Renal cortex interstitium (tissue), 11 donors: ENCODE data around the gene MAP4K4. TPM values are rescaled to one million over a fixed set of nuclear protein-coding genes. Genes with fewer than 3 reads are reported as not detected.

Experiments used
- DNase-seq, 11 donors: peaks; one replicate each; pipeline ENCODE4 v3.0.0-alpha.2; 2013; ENCODE audit warnings: low read depth in 9 of 11, low spot score in 4 of 11; ENCODE audit errors: extremely low read depth in 1 of 11
- polyA plus RNA-seq, 3 donors: library from polyadenylated mRNA; unstranded; fragments of 120-200 nt; gene quantifications; one replicate each; pipeline ENCODE4 v1.2.1, GENCODE V29; 2013; ENCODE audit not compliant: insufficient read length in 3 of 3

The MAP4K4 gene
- polyA plus RNA-seq, 3 donors = 73.1 to 86.2 (median 80.4) TPM

GRCh38 chr2:101818531-101819451, 121.3 kb downstream of the MAP4K4 start:
- peak in 1 of 11 donors; percentile 28 for DNase-seq

GRCh38 chr2:101820519-101820918, 123.0 kb downstream of the MAP4K4 start:
- DNase-seq = no peak

GRCh38 chr2:101821059-101821805, 123.7 kb downstream of the MAP4K4 start:
- no peak for DNase-seq

DNA sequence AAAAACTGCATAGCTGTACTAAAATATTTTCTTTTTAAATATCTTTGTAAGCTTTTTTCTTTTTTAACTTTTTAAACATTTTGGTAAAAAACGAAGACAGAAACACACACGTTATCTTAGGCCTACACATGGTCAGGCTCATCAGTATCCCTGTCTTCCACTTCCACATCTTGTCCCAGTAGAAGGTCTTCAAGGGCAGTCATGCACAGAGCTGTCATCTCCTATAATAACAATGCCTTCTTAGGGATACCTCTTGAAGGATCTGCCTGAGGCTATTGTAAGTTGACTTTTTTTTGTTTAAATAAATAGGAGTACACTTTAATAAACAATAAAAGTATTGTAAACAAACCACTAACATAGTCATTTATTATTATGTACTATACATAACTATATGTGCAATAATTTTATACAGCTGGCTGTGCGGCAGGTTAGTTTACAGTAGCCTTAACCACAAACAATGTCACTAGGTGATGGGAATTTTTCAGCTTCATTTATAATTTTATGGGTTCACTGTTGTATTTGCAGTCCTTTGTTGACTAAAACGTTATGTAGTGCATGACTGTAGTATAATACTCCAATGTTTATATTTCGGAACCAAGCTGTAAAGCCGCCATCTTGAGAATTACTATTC, 124.4 kb downstream of the MAP4K4 start:
- DNase-seq = no peak

DNA sequence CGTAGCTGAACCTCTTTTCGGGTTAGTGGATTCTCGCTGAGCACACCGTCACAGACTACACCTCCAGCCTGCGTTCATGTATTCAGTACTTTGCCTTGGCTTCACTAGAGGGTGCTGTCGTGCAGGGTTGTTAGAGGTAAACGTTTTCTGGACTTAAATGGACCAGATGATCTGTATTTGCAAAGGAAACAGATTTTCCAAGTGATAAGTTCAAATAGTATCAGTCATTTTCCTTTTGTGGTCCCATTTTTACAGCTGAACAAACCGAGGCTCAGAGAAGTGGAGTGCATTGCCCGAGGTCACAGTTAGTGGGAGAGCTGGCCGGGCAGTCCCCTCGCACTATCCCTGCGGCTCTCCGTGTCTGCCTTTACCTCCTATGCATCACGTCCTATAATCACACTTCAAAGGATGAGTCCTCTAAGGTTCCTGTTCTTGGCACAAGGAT, 125.9 kb downstream of the MAP4K4 start:
- peak in 3 of 11 donors; percentile 16 to 42 (median 41) for DNase-seq

- no peak for DNase-seq
These were observed 126.4 kb downstream of the MAP4K4 start for GRCh38 chr2:101823859-101824258.

DNA sequence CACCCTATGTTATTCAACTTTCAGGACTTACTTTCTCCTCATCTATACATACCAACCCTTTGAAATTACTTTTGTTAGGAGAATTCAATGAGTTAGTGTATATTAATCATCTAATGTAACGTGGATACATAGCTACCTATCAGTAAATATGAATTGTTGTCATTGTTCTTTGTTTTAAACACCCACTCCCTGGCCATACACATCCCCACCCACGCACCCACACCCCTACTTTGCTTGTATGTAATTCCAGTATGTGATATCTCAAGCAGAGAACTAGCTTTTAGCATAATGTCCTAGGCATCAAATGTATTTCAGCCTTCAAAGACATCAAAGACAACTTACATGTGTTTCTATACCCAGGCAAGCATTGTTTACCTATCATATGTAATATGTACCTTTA, 129.2 kb downstream of the MAP4K4 start:
- DNase-seq = no peak

DNA sequence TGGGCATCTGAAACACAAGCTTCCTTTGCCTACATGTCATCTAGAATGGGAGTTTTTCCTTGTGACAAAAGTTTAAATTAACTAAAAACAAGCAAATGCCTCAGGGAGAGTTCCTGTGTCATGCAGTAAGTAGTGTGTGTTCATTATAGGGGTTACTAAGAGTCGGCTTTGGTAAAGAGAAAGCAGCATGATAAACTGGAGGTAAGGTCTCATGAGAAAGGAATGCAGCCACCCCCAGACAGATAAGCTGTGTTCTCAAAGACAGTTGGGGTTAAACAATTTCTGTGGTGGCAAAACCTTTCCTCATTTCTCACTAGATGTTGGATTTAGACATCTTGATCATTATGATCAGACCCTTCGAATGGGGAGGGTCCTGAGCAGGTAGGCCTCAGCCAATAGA, 129.7 kb downstream of the MAP4K4 start:
- no peak for DNase-seq

- no peak for DNase-seq
These were observed 130.8 kb downstream of the MAP4K4 start for GRCh38 chr2:101828257-101828656.

DNA sequence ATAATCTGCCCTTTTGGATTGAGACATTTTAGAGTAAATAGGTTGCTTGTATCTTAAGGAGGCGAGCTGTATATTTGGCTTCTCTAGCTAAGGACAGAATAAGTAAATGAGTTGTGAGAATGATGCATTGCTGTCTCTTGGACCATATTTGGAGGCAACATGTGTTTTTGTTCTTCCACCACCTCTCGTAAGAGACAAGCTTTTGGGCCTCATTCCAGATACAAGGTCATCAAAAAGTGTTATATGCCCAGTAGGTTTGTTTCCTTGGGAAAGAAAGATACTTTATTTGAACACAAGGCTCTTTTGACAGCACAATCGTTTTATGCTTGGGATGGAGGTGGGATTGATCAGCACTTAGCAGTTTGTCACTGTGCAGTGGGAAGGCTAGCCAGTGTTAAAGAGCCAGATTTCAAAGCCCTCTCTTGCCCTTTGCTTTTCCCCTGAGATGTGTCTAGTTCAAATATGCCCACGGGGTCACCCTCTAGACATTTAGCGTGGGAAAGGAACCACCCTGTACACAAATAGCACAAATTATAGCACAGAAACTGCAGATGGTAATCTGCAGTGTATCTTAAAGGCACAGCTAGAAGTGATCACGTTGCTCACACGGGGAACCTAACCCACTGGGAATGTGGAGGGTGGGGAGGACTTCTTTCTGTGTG, 131.3 kb downstream of the MAP4K4 start:
- no peak for DNase-seq

DNA sequence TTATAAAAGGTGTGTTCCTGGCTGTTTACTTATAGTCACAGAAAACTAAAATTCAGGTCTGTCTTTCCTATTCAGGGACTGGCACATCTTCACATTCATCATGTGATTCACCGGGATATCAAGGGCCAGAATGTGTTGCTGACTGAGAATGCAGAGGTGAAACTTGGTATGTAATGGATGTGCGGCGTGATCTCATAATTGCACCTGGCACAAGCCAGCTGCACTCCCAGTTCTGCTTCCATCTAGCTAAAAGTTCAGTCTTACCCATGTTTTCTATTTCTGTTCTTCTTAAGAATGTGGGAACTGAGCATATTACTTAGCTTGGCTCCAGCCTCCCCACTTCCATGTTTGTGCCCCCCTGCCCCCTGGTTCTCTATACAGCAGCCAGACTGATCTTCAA, 131.9 kb downstream of the MAP4K4 start:
- no peak for DNase-seq

GRCh38 chr2:101830146-101830545, 132.6 kb downstream of the MAP4K4 start:
- DNase-seq = no peak

- no peak for DNase-seq
These were observed 133.0 kb downstream of the MAP4K4 start for GRCh38 chr2:101830555-101830954.

- DNase-seq = peak in 10 of 11 donors; percentile 29 to 69 (median 43)
These were observed 133.9 kb downstream of the MAP4K4 start for GRCh38 chr2:101831351-101831865.

DNA sequence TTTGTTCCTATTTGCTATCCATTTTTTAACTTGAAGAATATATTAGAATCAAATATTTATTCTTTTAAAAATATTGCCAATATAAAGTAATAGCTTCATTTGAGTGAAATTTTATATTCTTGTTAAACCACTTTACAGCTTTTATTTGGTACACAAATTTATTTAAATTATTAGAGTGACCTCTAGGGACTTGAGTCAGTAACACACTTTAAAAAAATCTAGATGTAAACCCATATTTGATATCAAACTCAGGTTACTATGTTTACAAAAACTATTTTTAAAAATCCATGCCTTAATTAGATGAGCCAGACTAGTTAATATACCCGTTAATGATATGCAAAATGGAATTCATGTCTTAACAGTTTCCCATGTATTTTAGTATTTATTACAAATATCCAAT, 134.6 kb downstream of the MAP4K4 start:
- no peak for DNase-seq

DNA sequence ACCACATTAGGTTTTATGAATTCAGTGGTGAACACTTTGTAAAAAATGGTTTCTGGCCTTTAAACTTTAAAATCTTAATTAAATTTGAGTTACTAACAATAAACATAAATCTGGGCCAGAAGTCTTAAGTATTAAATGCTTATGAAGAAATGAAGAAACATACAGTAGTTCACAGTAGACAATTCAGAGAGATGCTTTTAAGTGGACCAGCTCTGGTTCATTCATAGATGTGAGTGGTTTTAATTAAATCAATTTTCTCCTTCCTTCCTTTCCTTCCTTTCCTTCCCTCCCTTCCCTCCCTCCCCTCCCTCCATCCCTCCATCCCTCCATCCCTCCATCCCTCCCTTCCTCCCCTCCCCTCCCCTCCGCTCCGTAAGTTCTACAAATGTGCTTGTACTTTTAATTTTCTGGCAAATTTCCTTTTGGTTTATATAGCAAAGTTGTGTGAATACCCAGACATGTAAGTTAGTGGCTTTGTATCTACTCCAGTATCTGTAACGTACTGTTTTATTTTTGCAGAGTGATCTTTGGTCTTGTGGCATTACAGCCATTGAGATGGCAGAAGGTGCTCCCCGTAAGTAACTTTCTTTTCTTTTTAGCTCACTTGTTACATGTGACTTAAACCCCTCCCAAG, 136.5 kb downstream of the MAP4K4 start:
- no peak for DNase-seq

DNA sequence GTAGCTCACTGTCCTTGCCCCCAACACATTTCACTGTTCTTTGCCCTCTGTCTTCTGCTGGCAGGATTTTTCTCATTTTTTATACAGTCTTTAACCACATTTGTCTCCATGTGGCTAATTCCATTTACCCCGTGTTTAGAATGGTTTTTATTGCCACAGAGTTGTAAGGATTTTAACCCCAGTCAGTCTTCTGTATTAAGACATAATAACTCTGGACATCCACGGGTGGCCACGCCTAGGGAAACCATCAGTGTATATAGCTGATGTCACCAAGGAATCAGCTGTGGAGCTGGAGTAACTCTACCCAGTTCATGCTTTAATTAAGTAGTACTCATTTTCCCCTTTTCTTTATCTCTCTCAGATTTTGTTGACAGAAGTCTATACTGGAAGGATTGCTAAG, 139.8 kb downstream of the MAP4K4 start:
- no peak for DNase-seq

- DNase-seq = no peak
These were observed 144.3 kb downstream of the MAP4K4 start for GRCh38 chr2:101841679-101842327.
